NCI-H2107 treated with DMSO at 0.1 percent for 48 hours (cell line): ENCODE data around the gene SGSM2.

Experiments used
- DNase-seq: peaks from one replicate; lab custom pipeline; 2025; ENCODE audit not compliant: unreplicated experiment; lab: John Stamatoyannopoulos, UW

Gene SGSM2

DNA sequence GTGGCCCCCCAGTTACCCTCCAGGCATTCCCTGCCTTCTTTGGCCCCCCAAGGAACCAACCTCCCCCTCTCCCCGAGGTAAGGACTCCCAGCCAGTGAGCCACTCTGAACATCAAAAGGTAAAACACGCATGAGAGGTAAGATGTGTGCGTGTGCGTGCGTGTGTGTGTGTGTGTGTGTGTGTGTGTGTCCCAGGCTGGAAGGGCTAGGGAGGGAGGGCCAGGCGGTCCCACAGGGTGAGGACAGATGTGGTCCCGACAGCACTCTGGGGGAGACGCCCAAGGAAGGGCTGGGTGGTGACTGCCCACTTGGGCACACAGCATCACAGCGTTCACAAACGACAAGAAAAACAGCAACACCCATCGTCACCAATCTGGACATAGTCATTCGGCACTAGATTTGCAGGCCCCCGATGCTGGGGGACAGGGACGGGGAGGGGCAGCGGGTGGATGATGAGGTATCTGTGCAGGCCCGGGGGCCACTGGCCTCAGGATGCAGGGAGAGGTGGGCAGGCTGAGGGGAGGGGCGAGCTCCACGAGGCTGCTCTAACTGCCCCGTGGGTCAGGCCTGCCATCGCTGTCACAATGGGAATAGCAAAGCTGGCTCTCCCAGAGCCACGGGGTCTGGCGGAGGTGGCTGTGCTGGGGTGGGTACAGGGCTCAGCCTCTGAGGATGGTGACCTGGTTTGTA lies 47.3 kb downstream of the SGSM2 start:
- DNase-seq, result no peak

DNA sequence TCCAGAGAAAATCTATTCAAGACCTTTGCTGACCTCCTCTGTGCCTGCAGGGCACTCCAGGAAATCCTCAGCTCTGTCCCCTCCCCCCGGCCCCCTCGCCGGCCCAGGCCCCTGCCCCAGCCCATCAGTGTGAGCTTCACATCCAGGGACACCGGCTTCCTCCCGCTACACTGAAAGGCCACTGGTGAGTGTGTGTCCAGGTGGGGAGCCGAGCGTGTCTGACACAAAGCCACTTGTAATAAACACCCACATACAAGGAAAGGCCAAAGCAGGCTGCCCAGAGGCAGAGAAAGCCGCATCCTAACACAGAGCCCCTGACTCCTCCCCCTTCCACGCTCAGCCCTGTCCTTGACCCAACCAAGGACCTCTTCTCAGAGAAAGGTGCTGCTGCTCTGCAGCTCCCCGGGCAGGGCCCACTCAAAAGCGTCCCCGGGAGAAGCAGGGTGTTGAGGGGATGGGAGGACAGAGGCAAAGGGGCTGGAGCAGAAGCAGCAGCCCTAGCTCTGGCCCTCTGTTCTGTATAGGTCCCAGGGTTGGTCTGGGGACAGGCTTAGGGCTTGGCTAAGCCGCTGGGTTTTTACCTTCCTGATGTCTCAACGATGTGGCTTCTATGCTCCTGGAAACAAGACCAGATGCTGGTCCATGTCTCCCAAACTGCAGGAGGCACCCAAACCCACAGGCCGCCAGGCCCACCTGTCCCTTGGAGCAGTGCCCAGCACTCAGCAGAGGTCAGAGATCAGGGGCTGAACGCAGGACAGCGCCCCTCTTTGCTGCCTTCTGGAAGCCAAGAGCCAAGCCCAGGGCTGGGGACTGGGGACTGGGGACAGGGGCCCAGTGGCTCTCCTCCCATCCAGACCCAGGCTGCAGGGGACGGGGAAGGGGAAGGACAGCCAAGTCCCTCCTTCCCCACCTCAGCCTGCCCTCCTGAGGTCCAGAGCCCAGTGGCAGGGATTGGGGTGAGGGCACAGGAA lies 48.2 kb downstream of the SGSM2 start:
- DNase-seq, result no peak

DNA sequence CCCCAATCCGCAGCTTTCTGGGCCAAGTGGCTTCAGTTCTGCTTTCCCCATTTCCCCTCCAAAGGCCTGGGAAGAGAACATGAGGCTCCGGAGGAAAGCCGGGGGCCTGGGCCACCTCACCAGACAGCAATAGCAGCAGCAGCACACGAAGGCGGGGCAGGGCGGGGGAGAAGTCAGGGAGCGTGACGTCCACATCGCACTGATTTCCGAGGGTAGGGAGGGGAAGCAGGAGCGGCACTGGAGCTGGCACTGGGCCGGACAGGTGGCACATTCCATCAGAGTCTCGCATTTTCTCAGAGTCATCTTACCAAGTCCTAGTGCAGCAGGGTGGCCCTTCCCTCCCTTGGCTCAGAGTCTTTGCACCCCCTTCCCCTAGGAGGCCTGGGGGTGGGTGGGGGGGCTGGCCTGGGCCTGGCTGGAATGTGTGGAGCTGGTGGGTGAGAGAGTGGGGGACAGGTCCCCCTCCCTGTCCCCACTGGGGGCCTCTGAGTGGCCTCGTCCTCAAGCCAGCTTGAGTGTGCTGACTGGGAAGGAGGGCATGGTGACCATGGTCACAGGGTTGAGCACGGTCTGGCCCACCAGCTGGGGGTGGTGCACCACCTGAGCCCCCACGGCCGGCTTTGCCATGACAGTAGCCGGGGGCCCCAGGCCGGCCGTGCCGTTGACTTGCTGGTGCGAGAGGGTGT lies 49.2 kb downstream of the SGSM2 start:
- DNase-seq, result no peak

DNA sequence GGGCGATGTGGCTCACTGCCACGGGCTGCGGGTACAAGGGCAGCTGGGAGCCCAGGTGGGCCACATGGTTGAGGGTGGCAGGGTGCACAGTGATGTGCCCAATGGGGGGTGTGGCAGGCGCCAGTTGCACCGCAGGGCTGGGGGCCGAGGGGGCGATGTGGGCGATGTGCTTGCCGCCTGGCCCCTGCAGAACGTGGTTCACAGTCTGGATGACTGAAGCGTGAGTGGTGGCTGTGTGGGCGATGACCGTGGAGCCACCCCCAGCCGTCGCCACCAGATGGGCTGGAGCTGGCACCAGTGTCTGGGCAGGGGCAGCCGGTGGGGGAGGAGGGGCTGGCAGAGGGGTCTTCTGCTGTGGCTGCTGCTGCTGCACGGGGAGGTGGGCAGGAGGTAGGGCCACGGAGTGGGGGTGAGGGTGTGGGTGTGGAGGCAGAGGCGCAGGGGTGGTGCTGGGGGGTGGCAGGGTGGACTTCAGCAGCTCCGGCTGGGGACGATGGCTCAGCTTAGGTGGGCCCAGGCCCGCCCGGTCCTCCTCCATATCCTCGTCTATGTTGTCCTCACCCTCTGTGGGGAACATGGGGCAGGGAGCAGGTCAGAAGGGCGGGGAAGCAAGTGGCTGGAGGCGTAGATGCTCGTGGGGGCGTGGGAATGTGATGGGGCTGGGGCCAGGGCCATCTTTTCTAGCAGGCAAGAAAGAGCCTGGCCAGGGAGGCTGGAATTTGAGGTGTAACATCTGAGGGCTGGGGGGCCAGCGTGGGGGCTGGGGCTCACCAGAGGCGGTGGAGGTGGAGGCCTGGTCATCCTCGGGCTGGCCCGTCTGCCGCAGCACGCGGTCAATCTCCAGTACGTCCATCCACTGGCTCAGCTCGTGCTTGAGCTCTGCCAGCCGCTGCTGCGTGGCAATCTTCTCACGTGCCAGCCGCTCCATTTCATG lies 50.1 kb downstream of the SGSM2 start:
- no peak for DNase-seq

DNA sequence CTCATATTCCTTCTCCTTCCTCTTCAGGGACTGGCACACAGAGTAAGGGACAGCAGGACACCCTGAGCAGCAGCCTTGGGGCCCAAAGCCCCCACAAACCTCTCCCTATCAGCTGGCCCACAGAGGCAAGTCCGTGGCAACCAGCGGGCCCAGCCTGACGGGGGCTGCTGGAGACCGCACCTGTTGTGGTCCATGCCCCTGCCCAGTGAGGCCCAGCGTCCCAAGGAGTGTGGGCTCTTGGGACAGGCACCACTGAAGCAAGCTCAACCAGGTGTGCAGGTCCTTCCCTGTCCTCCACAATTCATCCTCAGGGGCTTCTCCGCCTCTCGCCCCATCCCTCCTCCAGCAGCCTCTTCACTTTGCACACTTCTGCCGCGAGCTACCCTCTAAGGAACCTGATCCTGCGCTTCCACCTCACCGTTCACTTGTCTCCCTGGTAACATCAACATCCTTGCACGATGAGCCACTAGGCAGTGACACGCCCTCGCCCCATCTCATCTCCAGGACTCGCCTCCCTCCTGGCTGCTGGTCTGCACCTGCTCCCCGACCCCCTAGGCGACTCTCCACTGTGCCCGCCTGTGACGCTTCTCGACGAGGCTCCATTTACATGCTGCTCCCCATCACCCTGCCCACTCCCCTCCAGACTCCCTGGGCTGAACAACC lies 50.9 kb downstream of the SGSM2 start:
- DNase-seq, result peak; percentile 14

DNA sequence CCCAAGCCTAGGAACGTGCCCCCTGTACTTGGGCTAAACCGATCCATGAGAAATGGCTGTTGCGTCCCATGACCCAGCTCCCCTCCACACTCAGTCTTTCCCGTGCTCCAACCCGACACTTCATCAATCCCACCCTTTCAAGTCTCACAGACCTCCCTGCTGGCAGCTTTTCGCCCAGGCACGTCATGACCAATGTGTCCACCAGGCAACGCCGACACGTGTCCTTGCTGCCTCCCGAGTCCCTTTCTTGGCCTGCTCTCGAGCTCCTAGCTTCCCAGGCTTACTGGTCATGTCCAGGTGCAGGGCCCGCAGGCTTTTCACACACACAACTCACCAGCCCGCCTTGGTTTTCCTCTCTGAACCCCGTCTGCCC lies 51.4 kb downstream of the SGSM2 start:
- DNase-seq, result no peak

DNA sequence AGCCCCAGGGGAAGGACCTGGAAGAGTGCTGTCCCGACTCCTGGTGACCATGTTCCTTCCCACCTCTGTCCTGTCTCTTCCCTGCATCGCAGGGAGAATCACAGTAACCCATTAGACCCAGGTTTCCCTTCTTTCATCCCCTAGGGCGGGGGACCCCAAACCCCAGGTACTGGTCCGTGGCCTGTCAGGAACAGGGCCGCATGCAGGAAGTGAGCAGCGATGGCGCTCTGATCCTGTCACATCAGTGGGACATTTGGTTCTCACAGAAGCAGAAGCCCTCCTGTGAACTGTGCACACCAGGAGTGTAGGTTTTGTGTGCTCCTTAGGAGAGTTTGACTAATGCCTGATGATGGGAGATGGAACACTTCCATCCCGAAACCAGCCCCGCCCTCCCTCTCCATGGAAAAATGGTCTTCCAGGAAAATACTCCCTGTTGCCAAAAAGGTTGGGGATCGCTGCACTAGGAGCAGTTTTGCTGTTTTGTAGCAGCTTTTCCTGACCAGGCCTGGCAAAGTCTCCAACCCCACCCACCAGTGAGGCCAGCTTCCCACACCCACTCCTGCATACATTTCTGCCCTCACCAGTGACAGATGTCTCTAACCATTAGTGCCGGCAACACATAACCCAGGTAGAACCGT lies 53.0 kb downstream of the SGSM2 start:
- DNase-seq, result no peak

DNA sequence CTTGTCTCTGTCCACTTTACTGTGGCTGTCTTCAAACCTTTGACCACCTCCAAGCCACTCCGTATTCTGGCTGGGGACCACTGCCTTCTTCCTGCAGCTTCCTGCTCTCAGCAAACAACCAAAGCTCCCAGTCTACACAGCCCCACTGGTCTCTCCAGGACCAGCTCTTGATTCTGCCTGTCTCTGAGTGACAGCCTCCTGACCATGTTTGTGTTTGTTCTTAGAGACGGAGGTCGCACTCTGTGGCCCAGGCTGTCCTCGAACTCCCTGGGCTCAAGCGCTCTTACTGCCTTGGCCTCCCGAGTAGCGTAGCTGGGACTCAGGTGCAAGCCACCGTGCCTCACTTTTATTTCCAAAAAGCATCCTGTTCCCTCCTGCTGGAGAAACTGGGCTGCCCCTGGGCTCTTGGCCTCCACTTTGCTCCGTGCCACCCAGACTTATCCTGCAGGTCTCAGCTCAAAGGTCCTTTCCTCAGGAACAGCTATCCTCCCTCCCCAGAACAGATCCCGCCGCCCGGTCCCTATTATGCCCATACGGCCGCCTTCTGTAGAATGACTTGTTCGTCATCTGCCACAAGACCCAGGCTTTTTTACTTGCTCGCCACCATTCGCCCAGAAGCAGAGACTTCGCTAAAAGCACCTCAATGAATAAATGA lies 54.4 kb downstream of the SGSM2 start:
- no peak for DNase-seq

DNA sequence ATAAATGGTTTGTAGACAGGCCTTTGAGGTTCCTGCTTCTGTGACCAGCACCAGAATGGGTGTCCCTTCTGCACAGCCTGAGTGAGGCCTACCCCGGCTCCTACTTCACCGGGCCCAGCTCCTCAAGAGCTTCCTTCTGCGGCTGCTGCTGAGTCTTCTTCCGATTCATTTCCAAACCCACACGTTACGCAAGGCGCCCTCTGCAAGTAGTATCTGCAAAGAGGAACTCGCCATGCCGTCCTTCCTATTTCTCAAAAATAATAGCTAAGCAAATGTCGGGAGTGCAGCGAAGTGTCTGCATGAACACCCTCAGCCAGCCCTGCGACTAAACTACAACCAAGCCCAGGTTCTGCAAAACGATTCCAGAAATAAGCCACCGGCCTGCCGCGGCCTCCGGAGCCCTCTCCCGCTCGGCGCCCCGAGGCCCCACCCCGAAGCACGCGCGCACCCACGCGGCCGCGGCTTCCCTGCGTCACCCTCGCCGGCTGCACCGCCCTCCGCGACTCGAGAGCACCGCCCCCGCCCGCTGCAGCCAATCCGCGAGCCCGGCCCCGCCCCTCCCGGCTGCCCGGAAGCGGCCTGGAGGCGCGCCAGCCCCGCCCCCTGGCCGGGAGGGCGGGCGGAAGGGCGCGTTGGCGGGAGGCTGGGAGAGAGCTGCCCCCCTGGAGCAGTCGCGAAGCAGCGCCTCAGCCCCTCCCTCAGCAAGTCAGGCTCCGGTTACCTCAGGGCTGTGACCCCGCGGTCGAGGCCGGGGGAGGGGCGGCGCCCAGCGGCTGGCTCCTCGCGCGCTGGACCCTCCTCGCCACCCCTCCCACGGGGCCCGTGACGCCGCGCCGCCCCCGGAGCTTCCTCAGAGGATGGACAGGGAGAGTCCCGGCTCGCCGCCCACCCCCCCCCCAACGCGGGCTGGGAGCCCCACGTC lies 55.2 kb downstream of the SGSM2 start:
- DNase-seq, result peak; percentile 37

DNA sequence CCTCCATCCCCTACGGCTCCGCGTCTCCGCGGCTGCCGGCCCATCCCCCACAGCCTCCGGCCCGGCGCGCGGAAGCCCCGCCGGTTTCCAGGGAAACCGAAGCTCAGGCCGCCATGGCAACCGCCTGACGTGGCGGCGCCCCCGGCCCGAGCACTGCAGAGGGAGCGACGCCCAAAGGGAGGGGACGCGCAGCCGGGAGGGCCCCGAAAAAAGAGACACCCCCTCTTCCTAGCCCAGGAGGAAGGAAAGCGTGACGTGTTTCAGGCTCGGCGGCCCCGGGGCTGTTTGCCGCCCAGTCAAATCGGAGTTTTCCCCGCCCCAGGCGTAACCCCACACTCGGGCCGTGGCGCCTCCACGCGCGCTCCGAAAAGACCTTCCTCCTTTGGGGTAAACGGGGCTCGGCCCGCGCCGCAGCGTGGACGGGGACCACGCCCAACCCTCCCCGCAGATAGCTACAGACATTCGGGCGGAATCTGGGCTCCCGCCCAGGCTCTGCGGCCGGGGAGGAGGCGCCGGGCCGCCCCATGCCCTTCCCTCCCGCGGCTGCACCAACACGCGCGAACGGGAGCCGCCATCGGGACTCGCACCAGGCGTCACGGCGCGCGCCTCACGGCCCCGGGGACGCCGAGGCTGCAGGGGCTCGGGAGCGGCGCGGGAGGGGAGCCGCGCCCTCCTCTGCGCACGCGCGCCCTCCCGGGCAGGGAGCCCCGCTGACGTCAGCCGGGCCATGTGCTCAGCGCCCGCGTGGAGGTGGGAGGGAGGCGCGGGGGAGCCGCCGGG lies 56.1 kb downstream of the SGSM2 start:
- DNase-seq, result peak; percentile 16

DNA sequence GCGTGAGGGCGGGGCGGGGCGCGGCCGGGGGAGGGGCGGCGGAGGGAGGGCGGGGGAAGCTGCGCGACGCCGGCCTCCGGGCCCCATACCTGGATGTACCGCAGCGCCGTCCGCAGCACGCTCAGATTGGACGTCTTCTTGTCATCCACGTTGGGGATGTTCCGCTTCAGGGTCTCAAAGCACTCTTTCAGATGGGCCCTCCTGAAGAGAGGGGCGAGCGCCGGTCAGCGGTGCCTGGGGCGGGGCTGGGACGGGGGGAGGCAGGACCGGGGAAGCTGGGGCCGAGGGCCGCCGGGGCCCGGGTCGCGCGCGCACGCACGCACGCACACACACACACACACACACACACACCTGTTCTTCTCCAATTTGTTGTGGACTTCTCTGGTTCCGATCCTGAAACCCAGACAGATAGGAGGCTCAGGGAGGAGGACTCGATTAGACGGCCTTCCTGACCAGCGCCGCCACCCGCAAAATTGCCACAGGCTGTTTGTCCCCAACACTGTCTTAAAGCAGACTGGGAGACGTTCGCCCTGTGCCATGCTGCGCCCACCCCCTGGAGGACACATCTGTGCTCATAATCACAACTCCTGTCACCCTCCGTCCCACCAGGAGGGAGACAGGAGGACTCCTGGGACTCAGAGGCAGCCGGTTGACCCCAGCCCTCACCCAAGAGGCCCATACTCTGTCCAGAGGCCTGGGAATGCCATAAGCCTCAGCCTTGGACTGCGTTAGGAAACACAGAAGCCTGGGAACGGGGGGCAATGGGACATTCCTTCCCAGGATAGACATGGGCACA lies 56.9 kb downstream of the SGSM2 start:
- DNase-seq, result no peak

DNA sequence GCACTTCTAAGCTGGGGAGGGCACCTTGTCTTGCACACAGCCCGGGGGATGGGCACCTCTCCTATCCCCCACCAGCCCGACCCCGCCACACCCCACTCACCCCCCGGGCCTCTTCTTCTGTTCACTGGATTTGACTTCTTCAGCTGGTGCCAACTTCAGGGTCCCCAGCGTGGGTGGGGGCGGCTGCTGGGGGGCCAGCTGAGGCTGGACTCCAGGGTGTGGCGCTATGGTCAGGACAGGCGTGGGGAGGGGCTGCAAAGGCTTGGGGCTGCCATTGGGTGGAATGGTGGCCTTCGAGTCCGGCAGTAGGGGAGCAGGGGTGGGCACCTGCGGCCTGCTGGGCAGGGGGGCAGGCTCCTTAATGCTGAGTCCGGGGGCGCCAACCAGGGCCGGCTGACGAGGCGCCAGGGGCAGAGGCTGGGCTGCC lies 57.5 kb downstream of the SGSM2 start:
- no peak for DNase-seq

DNA sequence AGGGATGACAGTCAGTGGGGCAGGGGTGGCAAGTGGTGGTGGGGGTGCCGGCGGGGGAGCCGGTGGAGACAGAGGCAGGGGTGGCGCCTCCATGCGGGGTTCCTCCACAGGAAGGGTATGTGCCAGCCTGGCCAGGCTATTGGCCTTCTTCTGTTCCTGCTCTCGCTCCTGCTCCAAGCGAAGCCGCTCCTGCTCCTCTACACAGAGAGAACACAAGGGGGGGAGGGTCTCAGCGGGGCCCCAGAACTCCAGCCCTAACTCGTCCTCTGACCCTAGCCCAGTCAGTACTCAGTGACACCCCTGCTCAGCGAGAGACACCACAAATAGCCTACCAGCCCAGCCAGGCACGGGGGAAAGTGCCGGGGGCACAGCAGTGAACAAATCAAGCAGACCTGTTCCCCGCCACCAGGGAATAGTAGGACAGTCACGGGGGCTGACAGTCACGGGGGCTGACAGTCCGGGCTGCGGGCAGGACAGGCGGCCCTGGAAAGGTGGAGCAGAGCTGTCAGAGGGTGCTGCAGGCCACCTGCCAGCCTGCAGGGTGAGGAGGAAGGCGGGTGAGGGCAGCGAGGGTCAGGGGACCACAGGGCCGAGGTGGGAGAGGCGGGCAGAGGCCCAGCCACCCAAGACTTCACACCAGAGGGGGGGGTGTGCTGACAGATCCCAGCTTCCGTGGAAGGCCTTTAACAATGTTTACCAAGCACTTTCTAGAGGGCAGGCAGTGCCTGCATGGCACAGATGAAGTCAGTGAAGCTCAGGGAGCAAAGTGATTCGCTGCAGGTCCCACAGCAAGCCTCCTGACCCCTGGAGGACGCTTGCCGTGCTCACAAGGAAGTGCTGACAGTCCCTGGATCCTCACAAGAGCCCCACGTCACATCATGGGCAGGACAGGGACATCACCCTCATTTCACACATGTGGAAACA lies 58.2 kb downstream of the SGSM2 start:
- no peak for DNase-seq

DNA sequence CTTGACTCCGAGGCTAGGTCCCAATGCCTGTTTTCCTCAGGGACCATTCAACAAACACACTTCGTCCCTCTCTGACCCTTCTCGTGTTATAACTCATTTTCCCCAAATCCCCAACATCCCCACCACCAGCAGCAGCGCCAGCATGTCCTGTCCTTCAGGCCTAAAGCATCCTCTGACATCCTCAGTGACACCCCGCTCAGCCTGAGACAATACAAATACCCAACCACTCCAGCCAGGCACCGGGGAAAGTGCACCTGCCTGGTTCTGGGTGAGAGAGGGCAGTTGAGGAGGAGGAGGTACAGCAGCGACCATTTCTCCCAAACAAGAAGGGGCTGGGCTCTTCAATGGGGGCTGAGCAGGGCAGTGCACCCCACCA lies 58.9 kb downstream of the SGSM2 start:
- peak; percentile 4 for DNase-seq

DNA sequence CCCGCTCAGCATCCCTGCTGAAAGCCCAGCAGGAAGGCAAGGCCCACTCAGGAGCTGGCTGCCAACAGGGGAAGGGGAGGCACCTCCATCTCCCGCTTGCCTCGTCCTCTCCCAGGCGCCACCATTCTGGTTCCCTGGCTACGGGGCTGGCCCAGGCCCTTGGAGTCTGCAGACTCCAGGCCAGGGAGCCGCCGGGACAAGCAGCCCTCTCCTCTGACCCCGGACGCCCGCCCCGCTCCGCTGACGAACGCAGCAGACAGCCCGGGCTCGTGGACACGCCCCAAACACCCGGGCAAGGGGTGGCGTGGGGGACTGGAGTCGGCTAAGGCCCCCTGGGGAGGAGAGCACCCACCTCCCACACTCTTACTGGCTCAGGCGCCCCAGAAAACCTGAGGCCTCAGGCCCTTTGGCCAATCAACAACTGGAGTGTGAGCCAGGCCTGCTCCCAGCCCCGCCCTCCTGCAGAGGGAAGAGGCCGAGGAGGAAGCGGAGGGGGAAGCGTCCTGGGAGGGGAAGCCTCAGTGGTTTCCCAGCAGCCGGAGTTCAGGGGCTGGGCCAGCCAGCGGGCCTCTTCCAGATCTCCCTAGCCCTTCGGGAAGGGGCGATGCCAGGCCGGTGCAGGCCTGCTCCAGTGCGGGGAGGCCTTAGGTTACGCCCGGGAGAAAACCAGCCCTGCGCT lies 59.4 kb downstream of the SGSM2 start:
- peak; percentile 60 for DNase-seq
